Epithelial cell of proximal tubule (primary cell): Measurements from ENCODE around the gene WNT9A. TPM values are rescaled to one million over a fixed set of nuclear protein-coding genes. Genes with fewer than 3 reads are reported as not detected.
A peak's percentile ranks its signal among the peaks of the same experiment; 100 is the strongest.

ENCODE experiments used
- DNase-seq: peaks from one replicate; pipeline ENCODE4 v3.0.0-alpha.2; 2011; ENCODE audit warnings: low read depth
- H3K4me3 ChIP-seq: 2 replicates; pipeline ENCODE4 v1.5.1; 2011; ENCODE audit warnings: low read depth, mild to moderate bottlenecking, low read length
- total RNA-seq: library from RNA; depleted of rRNA; stranded (reverse); fragments of >200 nt; gene quantifications from 2 replicates; pipeline ENCODE4 v1.2.3, GENCODE V29; 2015
- TF ChIP-seq, protein P1 (sequence below): conservative IDR thresholded peaks from 2 replicates; pipeline ENCODE4 v1.5.1; 2012; ENCODE audit warnings: low read depth, mild to moderate bottlenecking, low read length

The WNT9A gene
- total RNA-seq, 1 donor from 2014 or later: 2.1 TPM

DNA sequence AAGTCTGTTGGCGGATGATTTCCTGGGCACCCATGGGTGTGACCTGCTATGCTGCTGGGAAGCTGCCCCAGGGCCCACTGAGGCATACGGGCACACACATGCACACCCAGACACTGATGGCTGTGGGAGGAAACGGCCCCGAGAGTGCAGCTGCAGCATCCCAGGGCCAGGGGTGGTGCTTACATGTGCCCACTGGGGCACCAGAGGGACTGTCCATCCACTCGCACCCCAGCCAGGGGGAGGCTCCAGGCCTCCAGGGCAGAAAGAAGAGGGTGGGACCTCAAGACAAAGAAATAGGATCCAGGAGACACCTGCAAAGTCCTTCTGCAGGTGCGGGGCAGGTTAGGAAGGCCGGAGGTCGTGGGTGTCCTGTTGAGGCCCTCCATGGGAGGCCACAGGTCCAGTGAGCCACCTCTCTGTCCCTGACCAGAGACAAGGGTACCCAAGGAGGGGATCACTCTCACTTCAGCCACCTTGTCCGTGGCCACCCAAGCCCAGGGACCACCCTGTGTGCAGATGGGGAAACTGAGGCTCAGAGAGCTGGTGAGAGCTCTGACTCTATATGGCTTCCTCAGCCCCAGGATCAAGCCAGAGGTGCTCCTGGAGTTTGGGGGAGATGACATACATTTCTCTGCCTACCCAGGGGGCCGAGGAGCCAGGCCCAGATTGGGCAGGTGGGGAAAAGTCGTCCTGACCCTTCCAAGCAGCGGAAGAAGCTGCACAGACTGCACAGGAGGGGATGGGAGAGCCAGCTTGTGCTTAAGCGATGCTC lies 57.1 kb downstream of the WNT9A start:
- TF ChIP-seq, protein P1, sequence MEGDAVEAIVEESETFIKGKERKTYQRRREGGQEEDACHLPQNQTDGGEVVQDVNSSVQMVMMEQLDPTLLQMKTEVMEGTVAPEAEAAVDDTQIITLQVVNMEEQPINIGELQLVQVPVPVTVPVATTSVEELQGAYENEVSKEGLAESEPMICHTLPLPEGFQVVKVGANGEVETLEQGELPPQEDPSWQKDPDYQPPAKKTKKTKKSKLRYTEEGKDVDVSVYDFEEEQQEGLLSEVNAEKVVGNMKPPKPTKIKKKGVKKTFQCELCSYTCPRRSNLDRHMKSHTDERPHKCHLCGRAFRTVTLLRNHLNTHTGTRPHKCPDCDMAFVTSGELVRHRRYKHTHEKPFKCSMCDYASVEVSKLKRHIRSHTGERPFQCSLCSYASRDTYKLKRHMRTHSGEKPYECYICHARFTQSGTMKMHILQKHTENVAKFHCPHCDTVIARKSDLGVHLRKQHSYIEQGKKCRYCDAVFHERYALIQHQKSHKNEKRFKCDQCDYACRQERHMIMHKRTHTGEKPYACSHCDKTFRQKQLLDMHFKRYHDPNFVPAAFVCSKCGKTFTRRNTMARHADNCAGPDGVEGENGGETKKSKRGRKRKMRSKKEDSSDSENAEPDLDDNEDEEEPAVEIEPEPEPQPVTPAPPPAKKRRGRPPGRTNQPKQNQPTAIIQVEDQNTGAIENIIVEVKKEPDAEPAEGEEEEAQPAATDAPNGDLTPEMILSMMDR: no peak
- no peak for DNase-seq

DNA sequence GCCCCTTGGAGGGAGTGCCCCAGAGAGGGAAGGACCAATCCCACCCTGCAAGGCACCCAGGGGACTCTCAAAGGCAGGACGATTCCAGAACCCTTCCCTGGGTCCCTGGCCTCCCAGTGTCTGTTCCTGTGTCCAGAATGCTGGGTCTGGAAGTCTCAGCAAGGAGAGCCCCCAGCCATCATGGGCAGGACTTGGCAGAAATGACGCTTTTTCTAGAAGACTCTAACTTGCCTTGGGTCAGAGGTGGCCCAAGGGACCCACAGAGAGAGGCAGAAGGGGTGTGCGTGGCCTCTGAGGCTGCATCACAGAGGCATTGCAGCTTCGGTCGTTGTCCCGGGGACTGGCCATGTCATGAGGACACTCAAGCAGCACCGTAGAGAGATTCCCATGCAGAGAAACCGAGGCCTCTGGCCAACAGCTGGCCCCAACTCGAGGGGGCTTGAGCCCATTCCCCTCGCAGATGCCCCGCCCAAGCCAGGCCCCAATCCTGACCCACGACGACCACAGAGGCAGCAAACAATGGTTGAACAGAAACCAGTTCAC lies 57.8 kb downstream of the WNT9A start:
- no peak overlapping the region for H3K4me3 ChIP-seq
- DNase-seq: no peak
- TF ChIP-seq, protein P1: no peak

More for the DNA sequence above, 57.1 kb downstream of the WNT9A start:
- H3K4me3 ChIP-seq: no peak overlapping the region

DNA sequence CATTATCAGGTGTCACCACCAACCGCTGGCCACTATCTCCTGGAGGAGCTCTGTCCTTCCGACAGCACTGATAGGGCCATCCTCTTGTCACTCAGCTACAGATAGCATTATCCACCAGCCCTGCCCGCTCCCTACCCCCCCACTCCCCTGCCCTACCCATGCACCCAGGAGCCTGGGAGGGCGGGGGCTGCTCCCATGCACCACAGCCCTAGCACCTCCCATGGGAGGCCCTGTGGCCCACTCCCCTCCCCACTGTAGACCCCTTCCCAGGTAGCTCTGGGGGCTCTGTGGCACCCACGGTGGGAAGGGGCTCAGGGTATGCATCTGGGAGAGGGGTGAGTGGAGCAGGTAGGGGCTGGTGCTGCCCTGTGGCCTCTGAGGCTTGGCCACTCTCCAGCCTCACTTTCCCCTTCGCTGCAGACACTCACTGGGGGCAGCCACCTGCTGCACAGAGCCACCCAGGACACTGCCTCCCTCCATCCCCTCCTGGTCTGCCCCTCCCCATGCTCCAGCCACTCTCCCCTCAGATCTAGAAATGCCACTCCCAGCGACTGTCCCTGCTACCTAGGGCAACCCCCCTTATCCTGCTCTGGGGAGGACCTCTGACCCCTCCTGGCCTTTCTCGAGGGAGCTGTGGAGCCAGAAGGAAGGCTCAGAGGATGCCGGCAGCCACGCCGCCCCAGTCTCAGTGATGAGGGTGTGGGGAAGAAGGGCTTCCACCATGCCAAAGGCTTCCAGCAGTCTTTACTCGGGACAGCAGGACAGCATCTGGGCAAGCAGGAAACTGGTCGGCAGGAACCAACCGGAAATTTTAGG lies 58.5 kb downstream of the WNT9A start:
- no peak overlapping the region for H3K4me3 ChIP-seq
- DNase-seq: no peak
- TF ChIP-seq, protein P1: no peak

DNA sequence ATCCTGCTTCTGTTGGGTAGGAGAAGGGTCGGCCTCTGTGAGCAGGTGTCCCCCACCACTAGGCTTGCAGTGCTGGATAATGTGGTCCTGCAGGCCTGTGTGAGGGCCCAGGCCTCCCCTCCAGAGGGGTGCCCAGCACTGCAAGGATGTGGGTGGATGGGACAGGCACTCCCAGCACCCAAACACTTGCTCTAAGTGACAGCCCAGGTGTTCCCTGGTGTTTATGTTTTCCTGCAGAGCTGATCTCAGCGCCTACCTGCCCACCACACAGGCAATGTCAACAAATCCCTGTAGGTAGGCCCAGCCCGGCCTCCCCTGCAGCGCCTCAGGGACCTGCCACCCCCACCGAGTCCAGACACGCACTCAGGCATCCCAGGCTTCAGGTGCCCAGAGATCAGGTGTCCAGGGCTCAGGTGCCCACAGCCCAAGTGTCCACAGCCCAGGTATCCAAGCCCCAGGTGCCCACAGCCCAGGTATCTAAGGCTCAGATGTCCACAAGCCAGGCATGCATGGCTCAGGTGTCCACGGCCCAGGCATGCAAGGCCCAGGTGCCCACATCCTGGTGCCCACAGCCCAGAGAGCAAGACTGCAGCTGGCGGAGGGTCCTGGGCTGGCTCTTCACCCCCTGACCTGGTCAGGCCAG lies 59.2 kb downstream of the WNT9A start:
- no peak for DNase-seq
- no peak overlapping the region for H3K4me3 ChIP-seq
- TF ChIP-seq, protein P1: no peak

DNA sequence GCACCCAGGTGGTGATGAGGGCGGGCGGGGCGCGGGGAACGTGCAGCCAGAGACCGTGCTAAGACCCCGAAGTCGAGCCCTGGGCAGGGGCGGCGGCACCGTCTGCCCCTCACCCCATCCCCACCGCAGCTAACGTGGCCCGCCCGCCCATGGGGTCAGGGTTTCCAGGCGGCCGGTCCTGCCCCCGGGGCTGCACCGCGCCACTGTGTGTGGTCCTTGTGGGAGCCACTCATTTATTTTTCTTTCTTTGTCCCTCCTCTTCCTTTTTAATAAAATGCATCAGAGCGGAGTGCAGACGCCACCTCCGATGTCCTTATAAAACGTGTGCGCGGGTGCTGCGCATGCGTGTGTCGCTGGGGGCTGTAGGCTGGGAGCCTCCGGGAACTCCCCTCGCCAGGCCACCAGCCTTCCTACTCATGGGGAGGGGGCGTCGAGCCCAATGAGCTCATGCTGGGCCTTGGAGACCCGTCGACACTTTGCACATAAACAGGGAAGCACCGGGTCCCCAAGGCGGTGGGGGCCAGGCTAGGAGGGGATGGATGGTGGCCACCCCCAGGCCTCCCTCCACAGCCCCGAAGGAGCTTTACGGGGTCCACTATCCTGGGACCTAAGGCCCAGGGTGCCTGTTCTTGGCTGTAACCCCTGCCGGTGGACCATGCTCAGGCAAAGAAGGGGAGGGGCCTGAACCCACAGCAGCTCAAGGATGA lies 59.9 kb downstream of the WNT9A start:
- no peak for DNase-seq
- H3K4me3 ChIP-seq: no peak overlapping the region
- TF ChIP-seq, protein P1: no peak

DNA sequence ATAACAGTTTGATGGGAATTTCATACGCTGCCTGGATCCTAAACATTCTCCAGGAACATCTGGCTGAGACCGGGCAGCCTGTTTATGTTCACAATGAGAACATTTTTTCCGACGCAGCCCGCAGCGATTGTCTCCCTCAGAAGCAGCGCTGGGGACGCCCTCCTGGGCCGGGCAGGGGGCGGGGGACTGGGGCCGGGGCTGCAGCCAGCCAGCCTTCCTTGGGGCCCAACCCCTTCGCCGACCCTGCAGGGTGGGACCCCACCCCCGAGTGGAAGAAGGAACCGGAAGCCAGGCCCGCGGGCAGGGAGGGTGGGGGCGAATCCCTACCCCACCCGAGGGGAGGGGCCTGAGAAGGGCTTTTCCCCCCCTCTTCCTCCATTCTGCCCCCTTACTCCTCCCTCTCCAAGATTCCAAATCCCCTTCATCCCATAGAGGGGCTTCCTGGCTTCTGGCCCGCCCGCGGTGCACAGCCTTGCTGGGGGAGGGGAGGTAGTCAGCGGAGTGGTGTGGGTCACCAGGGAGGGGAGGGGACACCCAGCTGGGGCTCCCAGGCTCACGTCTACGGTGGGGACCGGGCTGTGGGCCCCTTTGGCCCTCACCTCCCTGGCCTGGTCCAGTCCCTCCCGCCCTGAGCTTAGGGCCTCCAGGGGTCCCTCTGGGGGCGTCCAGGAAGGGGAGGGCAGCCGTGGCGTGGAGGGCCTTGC lies 60.6 kb downstream of the WNT9A start:
- peak overlapping the region; percentile 24 for H3K4me3 ChIP-seq
- no peak for DNase-seq
- TF ChIP-seq, protein P1: no peak
